ENCODE measurements around the gene RFPL4AL1. TPM values are rescaled to one million over a fixed set of nuclear protein-coding genes. Genes with fewer than 3 reads are reported as not detected.

Gene RFPL4AL1
- total and polyA plus RNA-seq, 10 of the 15 experiments (the other 5 are each of a cell fraction or from before 2014, with no cell fraction given) = not detected

- intact Hi-C loops (cut with micrococcal nuclease; ENCODE audit: unreplicated experiment) (no loop called here), in situ Hi-C loops (cut with MboI) (loop anchor here (10.0 kb wide), 1 partner anchor 298 kb away; no protein-coding TSS in a partner anchor)
- Histone ChIP-seq H4K20me1 (ENCODE audit: control insufficient read depth, insufficient read depth) (no peaks in the 10 kb centered on the region), H2AFZ (ENCODE audit: control insufficient read depth, low read depth, low read length) (no peak overlapping the region), H3K9me3 (replicated peaks; ENCODE audit: control insufficient read depth, insufficient read depth, low read length) (peaks cover 2% of the 10 kb centered on the region; the same call in 2 of the 3 replicates), H3K4me1 (ENCODE audit: control insufficient read depth, insufficient read depth, low read length) (no peaks in the 10 kb centered on the region), H3K27me3 (replicated peaks in 1 of 2; ENCODE audit: control insufficient read depth in 2 of 2, insufficient read depth in 2 of 2, low read length in 1 of 2) (no peaks in the 10 kb centered on the region), H3K36me3 (ENCODE audit: control insufficient read depth in 2 of 2, insufficient read depth in 2 of 2, low read length in 1 of 2) (no peaks in the 10 kb centered on the region), H3K27ac (ENCODE audit: control insufficient read depth, insufficient read depth) (no peak overlapping the region), H3K79me2 (ENCODE audit: control insufficient read depth, insufficient read depth, low read length) (no peaks in the 10 kb centered on the region), H3K9ac (ENCODE audit: control insufficient read depth, insufficient read depth, low read length) (no peak overlapping the region), H3K4me3 (no peak overlapping the region), H3K4me2 (ENCODE audit: control insufficient read depth, insufficient read depth) (no peak overlapping the region)
- ChIA-PET RAD21 (ENCODE audit: unreplicated experiment) (no interaction called here), CTCF (interaction anchor here (0.6 to 4.6 kb wide), 2 partner anchors 33 to 180 kb away, joined by 3 to 80 read pairs; no protein-coding TSS in a partner anchor), SMC1A (ENCODE audit: uncharacterized antibody, unreplicated experiment) (interaction anchor here (4.5 kb wide), 1 partner anchor 180 kb away, joined by 31 read pairs; no protein-coding TSS in a partner anchor), POLR2A (no interaction called here)
- ATAC-seq (no peak), DNase-seq (ENCODE audit: low read depth, low spot score) (no peak), FAIRE-seq (no peak)
- TF ChIP-seq GATAD2B (conservative IDR thresholded peaks at IDR 0.05; ENCODE audit: low read depth) = no peak
- TF ChIP-seq MTA3 (IDR thresholded peaks at IDR 0.05; ENCODE audit: borderline replicate concordance, low read length) = no peak
- no peak for TF ChIP-seq IKZF1 (conservative IDR thresholded peaks at IDR 0.05)
- TF ChIP-seq YY1 (IDR thresholded peaks at IDR 0.05; ENCODE audit: low read depth, low read length) = no peak
- TF ChIP-seq ESRRA (IDR thresholded peaks at IDR 0.05; ENCODE audit: low read length) = no peak
- no peak for TF ChIP-seq RCOR1 (conservative IDR thresholded peaks at IDR 0.05; ENCODE audit: low read depth, low read length)
- TF ChIP-seq CHD1 (IDR thresholded peaks at IDR 0.05; ENCODE audit: low read depth, low read length) = no peak
- TF ChIP-seq SMARCA5 (IDR thresholded peaks at IDR 0.05) = no peak
- TF ChIP-seq MYB (IDR thresholded peaks at IDR 0.05; ENCODE audit: borderline replicate concordance, low read depth, low read length) = no peak
- TF ChIP-seq MYC (IDR thresholded peaks at IDR 0.05; ENCODE audit: insufficient read depth, insufficient read length, insufficient replicate concordance, low read length, severe bottlenecking) = no peak
- TF ChIP-seq IRF4 (IDR thresholded peaks at IDR 0.05; ENCODE audit: low read depth, low read length) = no peak
- TF ChIP-seq IKZF2 (IDR thresholded peaks at IDR 0.05) = no peak
- TF ChIP-seq BCLAF1 (IDR thresholded peaks at IDR 0.05) = no peak
- no peak for TF ChIP-seq ZBED1 (IDR thresholded peaks at IDR 0.05; ENCODE audit: borderline replicate concordance)
- no peak for TF ChIP-seq ATF7 (IDR thresholded peaks at IDR 0.05; ENCODE audit: low read depth)
- no peak for TF ChIP-seq ZBTB33 (IDR thresholded peaks at IDR 0.05)
- BruUV-seq (replicated peaks) = no TSS peak
- 26% methylated on average over 7 of the region's 7 CpGs for WGBS (ENCODE audit: insufficient coverage, insufficient replicate concordance, low lambda C conversion rate, missing lambda C conversion rate)
Observed at GRCh38 chr19:55812449-55812848, 43.5 kb downstream of the RFPL4AL1 start.

Data from GM12878 (cell line).